ENCODE measurements around the gene CAMK1G. TPM values are rescaled to one million over a fixed set of nuclear protein-coding genes. Genes with fewer than 3 reads are reported as not detected.

The CAMK1G gene
- total RNA-seq, 2 donors from 2014 or later, result 0.43 to 0.63 TPM

DNA sequence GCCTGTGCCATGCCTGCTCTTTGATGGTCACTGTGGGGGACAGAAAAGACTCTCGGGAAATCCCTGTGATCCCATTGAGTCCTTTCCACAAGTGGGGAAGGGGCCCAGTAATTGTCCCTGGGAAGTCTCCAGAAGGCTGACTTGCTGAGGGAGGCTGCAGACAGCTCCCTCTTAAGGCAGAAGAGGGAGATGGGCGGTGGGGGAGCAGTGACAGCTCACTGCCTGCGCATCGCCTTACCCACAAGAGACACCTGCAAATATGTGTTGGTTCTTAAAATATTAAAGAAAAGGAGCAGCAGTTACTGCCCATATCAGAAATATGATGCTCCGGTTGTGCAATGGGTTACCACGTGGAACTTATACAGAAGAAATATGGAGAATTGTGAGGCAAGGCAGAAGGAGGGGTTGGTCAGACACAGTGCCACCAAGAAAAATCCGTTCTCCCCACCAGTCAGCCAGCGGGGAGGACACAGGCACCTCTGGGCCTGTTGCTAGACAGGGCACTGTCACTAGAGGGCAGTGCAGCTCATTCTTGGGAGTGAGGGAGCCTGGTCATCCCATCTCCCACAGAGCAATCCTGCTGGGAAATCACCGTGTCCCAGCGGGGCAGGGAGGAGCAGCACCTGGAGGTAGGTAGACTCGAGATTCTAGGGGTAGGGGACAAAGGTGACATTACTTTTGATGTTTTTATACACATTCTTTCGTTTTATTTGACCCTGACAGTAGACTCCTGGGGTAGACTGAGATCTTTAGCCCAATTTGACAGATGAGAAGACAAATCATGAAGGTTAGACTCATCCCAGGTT is 6.9 kb upstream of the CAMK1G start:
- Mint-ChIP-seq H3K4me1 (ENCODE audit: low read depth) (no peaks in the 10 kb centered on the region), H3K9me3 (no peaks in the 10 kb centered on the region), H3K27ac (no peak overlapping the region), H3K27me3 (ENCODE audit: low read depth) (peaks cover 14% of the 10 kb centered on the region), H3K4me3 (no peak overlapping the region), H3K36me3 (ENCODE audit: insufficient read depth in 2 of 2) (no peaks in the 10 kb centered on the region)
- DNase-seq (peak; percentile 77 to 80), ATAC-seq (replicated peaks in 1 of 2) (peak; percentile 81 to 86)

DNA sequence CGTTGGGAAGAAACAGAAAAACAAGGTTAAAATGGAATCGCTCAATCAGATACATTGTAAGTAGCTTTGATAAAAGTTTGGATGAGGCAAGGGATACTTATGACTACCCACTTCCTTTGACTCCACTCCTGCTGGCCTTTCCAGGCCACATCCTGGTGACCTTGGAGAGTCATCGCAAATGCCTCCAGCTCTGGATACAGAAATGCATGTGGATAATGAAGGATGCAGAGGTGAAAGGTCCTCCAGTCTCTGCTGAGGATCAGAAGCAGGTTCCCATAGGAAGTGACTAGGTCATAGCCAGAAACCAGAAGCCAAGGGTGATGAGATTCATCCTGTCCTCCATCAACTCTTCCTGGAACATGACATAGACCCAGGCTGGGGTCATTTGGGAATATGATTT is 6.2 kb upstream of the CAMK1G start:
- Mint-ChIP-seq H3K4me3 (no peak overlapping the region), H3K4me1 (ENCODE audit: low read depth) (no peaks in the 10 kb centered on the region), H3K27me3 (ENCODE audit: low read depth) (peaks cover 14% of the 10 kb centered on the region), H3K27ac (no peak overlapping the region), H3K9me3 (no peaks in the 10 kb centered on the region), H3K36me3 (ENCODE audit: insufficient read depth in 2 of 2) (no peaks in the 10 kb centered on the region)
- no peak for DNase-seq
- ATAC-seq (replicated peaks in 1 of 2), result no peak

DNA sequence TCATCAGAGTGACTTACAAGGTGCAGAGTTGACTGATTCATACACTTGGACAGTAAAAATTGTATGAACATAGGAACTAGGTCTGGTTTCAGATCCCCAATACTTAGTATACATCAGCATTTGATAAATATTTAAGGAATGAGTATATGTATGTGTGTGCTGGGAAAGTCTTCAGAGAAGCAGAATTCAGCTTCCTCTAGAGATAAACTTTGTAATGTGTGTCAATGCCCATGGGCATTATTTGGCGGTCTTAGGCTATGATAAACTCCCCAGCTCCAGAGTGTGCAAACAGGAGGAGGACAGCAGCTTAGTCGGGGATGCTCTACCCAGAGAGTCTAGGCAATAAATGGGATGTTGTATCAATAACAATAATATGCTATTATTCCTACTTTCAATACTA is 2.9 kb upstream of the CAMK1G start:
- ATAC-seq (replicated peaks in 1 of 2) (no peak), DNase-seq (no peak)
- Mint-ChIP-seq H3K4me1 (ENCODE audit: low read depth) (no peaks in the 10 kb centered on the region), H3K9me3 (no peaks in the 10 kb centered on the region), H3K27ac (no peak overlapping the region), H3K27me3 (ENCODE audit: low read depth) (peaks cover 8% of the 10 kb centered on the region), H3K36me3 (ENCODE audit: insufficient read depth in 2 of 2) (no peaks in the 10 kb centered on the region), H3K4me3 (no peak overlapping the region)

DNA sequence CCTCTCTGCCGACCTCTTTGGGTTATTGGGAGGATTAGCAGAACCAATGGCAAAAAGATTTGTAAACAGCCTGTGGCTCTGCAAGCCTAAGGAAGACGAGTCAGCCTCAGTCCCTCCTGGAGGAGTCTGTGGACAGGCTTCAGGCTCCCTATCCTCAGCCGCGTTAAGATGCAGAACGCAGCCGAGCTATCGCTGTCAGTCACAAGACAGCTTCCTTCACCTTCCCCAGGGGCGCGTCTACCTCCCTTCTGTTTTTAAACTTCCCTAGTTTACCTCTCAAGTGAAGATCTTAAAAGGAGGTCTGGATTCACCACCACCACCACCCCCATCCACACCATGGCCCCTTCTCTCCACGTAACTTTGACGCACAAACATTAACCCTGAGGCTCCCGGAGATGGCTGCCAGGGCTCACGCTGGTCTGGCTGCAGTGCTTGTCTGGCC is 738 bp downstream of the CAMK1G start:
- DNase-seq, result no peak

DNA sequence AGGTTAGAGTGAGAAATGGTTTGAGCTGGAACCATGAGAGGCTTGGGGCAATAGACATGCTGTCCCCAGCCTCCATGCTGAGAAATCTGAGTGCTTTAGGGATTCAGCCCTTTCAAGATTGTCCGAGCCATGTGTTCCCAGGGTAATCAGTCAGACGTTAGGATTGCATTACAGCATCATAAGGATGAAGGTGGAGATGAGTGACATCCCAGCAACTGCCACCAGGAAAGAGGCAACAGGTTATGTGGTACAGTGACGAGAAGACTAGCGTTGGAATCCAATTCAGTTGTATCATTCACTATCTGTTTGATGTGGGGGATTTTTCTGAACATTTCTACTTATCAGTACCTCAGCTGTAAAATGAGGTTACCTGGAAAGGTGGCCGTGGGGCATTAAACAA is 1.7 kb downstream of the CAMK1G start:
- Mint-ChIP-seq H3K4me3 (no peak overlapping the region), H3K27me3 (ENCODE audit: low read depth) (peaks cover 21% of the 10 kb centered on the region)

More for the DNA sequence above, 738 bp downstream of the CAMK1G start:
- Mint-ChIP-seq H3K27me3 (ENCODE audit: low read depth) (peaks cover 21% of the 10 kb centered on the region), H3K9me3 (no peaks in the 10 kb centered on the region), H3K27ac (no peak overlapping the region), H3K4me3 (no peak overlapping the region), H3K4me1 (ENCODE audit: low read depth) (no peaks in the 10 kb centered on the region), H3K36me3 (ENCODE audit: insufficient read depth in 2 of 2) (no peaks in the 10 kb centered on the region)
- ATAC-seq (replicated peaks in 1 of 2), result no peak

DNA sequence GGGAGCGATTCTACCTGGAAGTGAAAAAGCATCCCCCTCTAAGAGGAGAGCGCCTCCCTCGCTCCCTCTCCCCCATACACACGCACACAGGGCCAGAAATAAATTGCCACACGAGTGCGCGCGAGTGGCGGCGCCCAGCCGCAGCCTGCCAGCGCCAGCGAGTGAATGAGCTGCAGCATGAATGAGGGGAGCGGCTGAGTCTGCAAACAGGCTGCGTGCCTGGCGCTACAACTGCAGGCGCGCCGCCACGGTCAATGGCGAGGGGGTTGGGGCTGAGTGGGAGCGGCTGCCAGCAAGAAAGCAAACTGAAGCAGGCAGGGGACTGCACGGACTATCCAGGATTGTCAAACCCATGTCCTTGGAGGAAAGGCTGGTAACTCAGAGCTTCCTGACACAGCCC is 2.2 kb downstream of the CAMK1G start:
- Mint-ChIP-seq H3K27ac (no peak overlapping the region), H3K4me3 (peak overlapping the region in 1 of 2 donors; percentile 11), H3K4me1 (ENCODE audit: low read depth) (no peaks in the 10 kb centered on the region), H3K27me3 (ENCODE audit: low read depth) (peaks cover 21% of the 10 kb centered on the region), H3K9me3 (no peaks in the 10 kb centered on the region), H3K36me3 (ENCODE audit: insufficient read depth in 2 of 2) (no peaks in the 10 kb centered on the region)
- peak; percentile 44 to 48 for ATAC-seq (replicated peaks in 1 of 2)
- DNase-seq, result no peak

More for the DNA sequence above, 1.7 kb downstream of the CAMK1G start:
- no peaks in the 10 kb centered on the region for H3K9me3 Mint-ChIP-seq
- no peaks in the 10 kb centered on the region for H3K36me3 Mint-ChIP-seq (ENCODE audit: insufficient read depth in 2 of 2)
- H3K27ac Mint-ChIP-seq, result no peak overlapping the region
- DNase-seq (no peak), ATAC-seq (replicated peaks in 1 of 2) (no peak)
- no peaks in the 10 kb centered on the region for H3K4me1 Mint-ChIP-seq (ENCODE audit: low read depth)

DNA sequence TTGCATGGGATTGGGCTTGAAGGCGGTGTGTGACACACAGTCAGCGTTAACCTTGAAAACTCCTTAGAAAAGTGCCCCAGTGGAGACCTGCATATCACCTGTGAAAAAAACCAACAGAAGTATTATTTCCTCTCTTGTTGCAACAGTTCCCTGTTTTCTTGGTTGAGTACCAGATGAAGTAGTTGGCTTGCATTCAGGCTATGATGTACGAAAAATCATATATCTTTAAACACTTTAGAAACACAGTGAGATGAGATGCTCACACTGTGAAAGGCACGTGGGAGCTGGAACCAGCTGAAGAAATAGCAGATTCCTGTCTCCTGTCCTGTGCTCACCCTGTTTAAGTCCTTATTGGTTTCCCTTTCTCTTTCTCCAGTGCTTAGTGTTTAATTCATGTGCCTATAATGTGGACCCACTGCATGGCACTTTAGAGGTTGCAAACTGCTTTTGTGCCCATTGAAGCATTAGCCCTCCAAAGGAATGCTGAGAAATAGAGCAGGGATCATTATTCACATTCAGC is 2.8 kb downstream of the CAMK1G start:
- Mint-ChIP-seq H3K27me3 (ENCODE audit: low read depth) (peaks cover 21% of the 10 kb centered on the region), H3K27ac (no peak overlapping the region), H3K4me1 (ENCODE audit: low read depth) (no peaks in the 10 kb centered on the region), H3K4me3 (no peak overlapping the region), H3K9me3 (no peaks in the 10 kb centered on the region), H3K36me3 (ENCODE audit: insufficient read depth in 2 of 2) (no peaks in the 10 kb centered on the region)
- DNase-seq, result no peak
- no peak for ATAC-seq (replicated peaks in 1 of 2)

DNA sequence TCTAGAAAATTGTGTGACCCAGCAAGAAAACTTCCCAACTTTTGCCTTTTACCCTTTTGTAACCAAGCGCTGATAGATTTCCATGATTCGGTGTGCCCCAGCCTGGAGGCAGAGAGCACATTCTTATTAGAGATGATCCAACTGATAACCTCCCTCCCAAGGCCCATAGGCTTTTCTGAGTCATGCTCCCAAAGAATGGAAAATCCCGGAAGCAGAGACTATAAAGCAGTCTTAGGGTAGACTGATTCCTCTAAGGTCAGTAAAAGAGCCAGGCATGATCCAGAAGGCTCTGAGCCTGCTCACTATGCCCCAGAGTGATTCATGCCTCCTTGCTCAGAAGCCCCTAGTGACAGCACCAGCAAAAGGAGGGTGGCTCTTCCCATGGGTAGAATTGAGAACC is 4.3 kb downstream of the CAMK1G start:
- DNase-seq, result no peak
- Mint-ChIP-seq H3K36me3 (ENCODE audit: insufficient read depth in 2 of 2) (no peaks in the 10 kb centered on the region), H3K4me1 (ENCODE audit: low read depth) (no peaks in the 10 kb centered on the region), H3K4me3 (no peak overlapping the region), H3K27ac (no peak overlapping the region), H3K9me3 (no peaks in the 10 kb centered on the region), H3K27me3 (ENCODE audit: low read depth) (peaks cover 26% of the 10 kb centered on the region)
- no peak for ATAC-seq (replicated peaks in 1 of 2)

DNA sequence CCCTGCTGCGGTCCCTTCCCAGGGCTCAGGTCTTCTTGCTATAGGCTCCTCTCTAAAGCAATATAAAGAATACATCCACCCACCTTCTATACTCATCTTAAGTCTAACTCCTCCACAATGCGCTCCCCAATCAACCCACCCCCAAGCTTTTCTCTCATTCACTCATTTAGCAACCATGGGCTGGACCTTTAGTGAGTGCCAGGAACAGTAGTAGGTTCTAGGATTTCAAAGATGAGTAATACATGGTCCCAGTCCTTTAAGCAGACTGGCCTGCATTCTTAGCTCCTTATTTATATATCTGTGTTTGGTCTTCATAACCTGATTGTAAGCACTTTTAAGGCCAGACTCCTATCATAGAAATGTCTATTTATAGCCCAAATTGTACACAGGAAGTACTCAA is 5.9 kb downstream of the CAMK1G start:
- peaks cover 40% of the 10 kb centered on the region for H3K27me3 Mint-ChIP-seq (ENCODE audit: low read depth)
- H3K4me3 Mint-ChIP-seq, result no peak overlapping the region
- DNase-seq (no peak), ATAC-seq (replicated peaks in 1 of 2) (peak; percentile 25 to 45)
- no peak overlapping the region for H3K27ac Mint-ChIP-seq
- no peaks in the 10 kb centered on the region for H3K36me3 Mint-ChIP-seq (ENCODE audit: insufficient read depth in 2 of 2)
- H3K4me1 Mint-ChIP-seq (ENCODE audit: low read depth), result no peaks in the 10 kb centered on the region
- no peaks in the 10 kb centered on the region for H3K9me3 Mint-ChIP-seq

DNA sequence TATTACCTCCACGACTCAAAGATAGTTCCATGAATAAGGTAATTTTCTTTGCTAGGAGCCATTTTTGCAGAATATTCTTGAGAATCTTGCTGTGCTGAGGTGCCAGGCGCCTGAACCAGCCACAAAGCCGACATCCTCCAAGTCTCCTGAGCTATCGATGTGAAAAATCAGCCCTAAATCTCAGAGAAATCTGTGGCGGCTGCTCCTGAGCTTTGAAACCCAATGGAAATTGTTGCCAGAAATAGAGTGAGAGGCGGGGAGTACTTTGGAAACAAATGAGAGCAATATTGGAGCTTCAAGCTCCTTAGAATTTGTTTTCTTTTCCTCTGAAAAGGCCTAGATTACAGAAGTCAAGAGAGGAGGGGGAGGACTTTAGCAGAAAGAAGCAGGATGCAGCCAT is 6.3 kb downstream of the CAMK1G start:
- DNase-seq (no peak), ATAC-seq (replicated peaks in 1 of 2) (no peak)
- H3K4me1 Mint-ChIP-seq (ENCODE audit: low read depth), result no peaks in the 10 kb centered on the region
- peaks cover 44% of the 10 kb centered on the region for H3K27me3 Mint-ChIP-seq (ENCODE audit: low read depth)
- no peaks in the 10 kb centered on the region for H3K9me3 Mint-ChIP-seq
- no peak overlapping the region for H3K4me3 Mint-ChIP-seq
- no peak overlapping the region for H3K27ac Mint-ChIP-seq
- H3K36me3 Mint-ChIP-seq (ENCODE audit: insufficient read depth in 2 of 2), result no peaks in the 10 kb centered on the region

DNA sequence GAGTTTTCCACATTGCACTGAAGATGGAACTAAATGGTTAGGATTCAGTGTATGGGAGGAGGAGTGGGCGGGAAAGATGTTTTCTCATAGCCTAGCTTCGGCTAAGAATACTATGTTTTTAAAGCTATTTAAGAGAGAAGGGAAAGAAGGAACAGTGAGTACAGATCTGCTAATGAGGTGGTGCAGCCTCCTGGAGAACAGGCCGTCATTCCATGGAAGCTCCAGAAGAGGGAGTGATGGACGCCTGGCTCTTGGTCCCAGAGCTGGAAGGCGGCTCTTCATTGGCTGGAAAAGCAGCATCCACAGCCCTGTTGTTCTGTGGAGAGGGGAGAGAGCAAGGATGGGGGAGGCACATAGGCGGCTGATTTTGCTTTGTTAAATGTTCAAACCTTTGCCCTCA is 6.9 kb downstream of the CAMK1G start:
- Mint-ChIP-seq H3K9me3 (no peaks in the 10 kb centered on the region), H3K36me3 (ENCODE audit: insufficient read depth in 2 of 2) (no peaks in the 10 kb centered on the region), H3K27me3 (ENCODE audit: low read depth) (peaks cover 44% of the 10 kb centered on the region), H3K27ac (no peak overlapping the region), H3K4me1 (ENCODE audit: low read depth) (no peaks in the 10 kb centered on the region), H3K4me3 (no peak overlapping the region)
- ATAC-seq (replicated peaks in 1 of 2) (no peak), DNase-seq (no peak)

DNA sequence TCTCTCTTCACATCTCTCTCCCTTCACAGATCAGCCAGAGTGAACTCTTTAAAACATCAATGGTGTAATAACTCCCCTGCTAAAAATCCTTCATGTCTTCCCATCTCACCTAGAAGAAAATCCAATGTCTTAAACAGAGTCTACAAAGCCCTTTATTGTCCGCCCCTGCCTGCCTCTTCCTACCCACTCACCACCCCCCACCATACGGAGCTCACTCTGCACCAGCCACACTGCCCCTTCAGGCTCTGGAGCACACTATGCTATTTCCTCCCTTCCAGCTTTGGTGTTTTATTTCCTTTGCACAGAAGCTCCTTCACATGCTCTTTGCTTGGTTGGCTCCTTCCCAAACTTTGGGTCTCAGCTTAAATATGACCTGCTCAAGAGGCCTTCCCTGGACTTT is 10.2 kb downstream of the CAMK1G start:
- H3K9me3 Mint-ChIP-seq, result no peaks in the 10 kb centered on the region
- DNase-seq (no peak), ATAC-seq (replicated peaks in 1 of 2) (no peak)
- no peak overlapping the region for H3K4me3 Mint-ChIP-seq
- H3K27me3 Mint-ChIP-seq (ENCODE audit: low read depth), result peaks cover 33% of the 10 kb centered on the region
- H3K4me1 Mint-ChIP-seq (ENCODE audit: low read depth), result no peaks in the 10 kb centered on the region
- H3K36me3 Mint-ChIP-seq (ENCODE audit: insufficient read depth in 2 of 2), result no peaks in the 10 kb centered on the region
- H3K27ac Mint-ChIP-seq, result no peak overlapping the region

DNA sequence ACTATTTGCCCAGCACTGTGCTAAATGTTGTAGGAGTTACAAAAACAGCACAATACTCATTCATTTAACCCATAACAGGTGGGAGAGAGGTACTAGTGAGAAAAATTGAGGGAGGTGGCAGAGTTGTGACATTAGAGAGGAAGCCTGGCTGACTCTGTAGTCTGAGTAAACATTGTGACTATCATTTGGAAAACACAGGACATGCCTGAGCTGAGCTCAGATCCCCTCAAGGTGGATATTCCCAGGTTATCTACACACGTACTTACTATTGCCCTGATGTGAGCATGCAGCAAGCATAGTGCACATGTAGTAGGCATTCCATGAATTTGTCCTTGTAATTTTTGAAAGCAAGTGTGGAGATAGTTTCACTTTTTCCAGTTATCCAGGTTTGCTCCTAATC is 10.9 kb downstream of the CAMK1G start:
- H3K36me3 Mint-ChIP-seq (ENCODE audit: insufficient read depth in 2 of 2), result no peaks in the 10 kb centered on the region
- no peak overlapping the region for H3K4me3 Mint-ChIP-seq
- peaks cover 40% of the 10 kb centered on the region for H3K27me3 Mint-ChIP-seq (ENCODE audit: low read depth)
- ATAC-seq (replicated peaks in 1 of 2), result no peak
- H3K27ac Mint-ChIP-seq, result no peak overlapping the region
- H3K9me3 Mint-ChIP-seq, result no peaks in the 10 kb centered on the region
- DNase-seq, result no peak
- no peaks in the 10 kb centered on the region for H3K4me1 Mint-ChIP-seq (ENCODE audit: low read depth)

DNA sequence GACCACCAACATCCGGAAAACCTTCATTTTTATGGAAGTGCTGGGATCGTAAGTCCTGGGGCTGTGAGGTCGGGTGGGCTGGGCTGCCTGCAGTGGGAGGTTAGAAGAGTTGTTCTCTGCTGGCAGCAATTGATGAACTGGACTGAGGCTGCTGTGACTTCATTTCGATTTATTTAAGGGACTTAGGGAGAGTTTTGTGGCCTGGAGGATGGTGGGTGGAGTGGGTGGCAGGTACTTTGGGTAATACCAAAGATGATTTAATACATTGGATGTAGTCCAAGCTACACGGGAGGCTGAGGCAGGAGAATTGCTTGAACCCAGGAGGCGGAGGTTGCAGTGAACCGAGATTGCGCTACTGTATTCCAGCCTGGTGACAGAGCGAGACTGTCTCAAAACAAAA is 11.5 kb downstream of the CAMK1G start:
- peaks cover 46% of the 10 kb centered on the region for H3K27me3 Mint-ChIP-seq (ENCODE audit: low read depth)
- H3K36me3 Mint-ChIP-seq (ENCODE audit: insufficient read depth in 2 of 2), result no peaks in the 10 kb centered on the region
- ATAC-seq (replicated peaks in 1 of 2) (no peak), DNase-seq (no peak)
- no peak overlapping the region for H3K27ac Mint-ChIP-seq
- no peak overlapping the region for H3K4me3 Mint-ChIP-seq
- H3K9me3 Mint-ChIP-seq, result no peaks in the 10 kb centered on the region
- H3K4me1 Mint-ChIP-seq (ENCODE audit: low read depth), result no peaks in the 10 kb centered on the region
